Suprapubic skin (tissue), 4 donors: ENCODE data around the gene PDXP.

ENCODE experiments used
- POLR2A ChIP-seq, 2 donors: fragments of 450-650 bp; IDR thresholded peaks; one replicate each; pipeline ENCODE4 v1.6.1; 2017; ENCODE audit warnings: antibody characterized with exemption in 2 of 2, mild to moderate bottlenecking in 2 of 2, moderate library complexity in 2 of 2
- POLR2AphosphoS5 ChIP-seq, 3 donors: sonication (generic); formaldehyde crosslinking; IDR thresholded peaks; one replicate each; pipeline ENCODE4 v1.6.1; 2017; ENCODE audit warnings: antibody characterized with exemption in 3 of 3
- TF ChIP-seq, protein P1 (sequence below), 2 donors: fragments of 200-600 bp in 1 of 2; fragments of 450-650 bp in 1 of 2; sonication (generic) in 1 of 2; IDR thresholded peaks; one replicate each; pipeline ENCODE4 v1.5.1; 2016 to 2019; ENCODE audit warnings: antibody characterized with exemption in 2 of 2, mild to moderate bottlenecking in 1 of 2, moderate library complexity in 1 of 2

DNA sequence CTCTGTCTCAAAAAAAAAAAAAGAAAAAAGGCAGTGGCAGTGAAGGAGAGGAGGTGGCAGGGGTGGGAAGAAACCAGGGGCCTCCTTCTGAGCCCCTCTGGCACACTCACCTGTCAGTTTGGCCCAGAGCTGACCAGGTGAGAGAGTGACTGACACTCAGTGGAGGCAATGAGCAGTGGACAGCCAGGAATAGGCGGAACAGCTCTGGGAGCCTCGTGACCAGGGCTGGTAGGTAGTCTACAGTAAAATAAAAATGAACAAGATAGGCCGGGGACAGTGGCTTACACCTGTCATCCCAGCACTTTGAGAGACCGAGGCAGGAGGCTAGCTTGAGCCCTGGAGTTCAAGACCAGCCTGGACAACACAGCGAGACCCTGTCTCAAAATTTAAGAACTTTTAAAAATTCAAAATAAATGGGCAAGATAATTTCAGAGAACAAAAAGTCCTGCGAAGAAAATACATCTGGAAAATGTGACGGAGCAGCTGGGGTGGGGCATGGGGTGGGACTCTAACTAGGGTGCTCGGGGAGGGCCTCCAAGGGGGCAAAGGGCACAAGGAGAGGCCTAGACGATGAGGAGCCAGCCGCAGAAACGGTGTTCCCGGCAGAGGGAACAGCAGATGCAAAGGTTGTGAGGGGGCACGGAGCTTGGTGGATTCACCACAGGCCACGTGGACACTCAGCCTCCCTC, 3.8 kb upstream of the PDXP start:
- TF ChIP-seq POLR2A (IDR thresholded peaks at IDR 0.05) (no peak), POLR2AphosphoS5 (IDR thresholded peaks at IDR 0.05) (no peak)
- TF ChIP-seq, protein P1, sequence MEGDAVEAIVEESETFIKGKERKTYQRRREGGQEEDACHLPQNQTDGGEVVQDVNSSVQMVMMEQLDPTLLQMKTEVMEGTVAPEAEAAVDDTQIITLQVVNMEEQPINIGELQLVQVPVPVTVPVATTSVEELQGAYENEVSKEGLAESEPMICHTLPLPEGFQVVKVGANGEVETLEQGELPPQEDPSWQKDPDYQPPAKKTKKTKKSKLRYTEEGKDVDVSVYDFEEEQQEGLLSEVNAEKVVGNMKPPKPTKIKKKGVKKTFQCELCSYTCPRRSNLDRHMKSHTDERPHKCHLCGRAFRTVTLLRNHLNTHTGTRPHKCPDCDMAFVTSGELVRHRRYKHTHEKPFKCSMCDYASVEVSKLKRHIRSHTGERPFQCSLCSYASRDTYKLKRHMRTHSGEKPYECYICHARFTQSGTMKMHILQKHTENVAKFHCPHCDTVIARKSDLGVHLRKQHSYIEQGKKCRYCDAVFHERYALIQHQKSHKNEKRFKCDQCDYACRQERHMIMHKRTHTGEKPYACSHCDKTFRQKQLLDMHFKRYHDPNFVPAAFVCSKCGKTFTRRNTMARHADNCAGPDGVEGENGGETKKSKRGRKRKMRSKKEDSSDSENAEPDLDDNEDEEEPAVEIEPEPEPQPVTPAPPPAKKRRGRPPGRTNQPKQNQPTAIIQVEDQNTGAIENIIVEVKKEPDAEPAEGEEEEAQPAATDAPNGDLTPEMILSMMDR (IDR thresholded peaks at IDR 0.05): no peak
